Glutamatergic neuron (in vitro differentiated cells): ENCODE results near the gene ARMH1. TPM values are rescaled to one million over a fixed set of nuclear protein-coding genes. Genes with fewer than 3 reads are reported as not detected.

ENCODE experiments used
- DNase-seq: peaks from one replicate; pipeline ENCODE4 v3.0.0; 2022
- H3K27ac Mint-ChIP-seq: one replicate; pipeline ENCODE4 v1.8.0; 2020; ENCODE audit warnings: mild to moderate bottlenecking, mixed read lengths, inconsistent platforms; ENCODE audit not compliant: unreplicated experiment
- H3K27me3 Mint-ChIP-seq: one replicate; pipeline ENCODE4 v1.8.0; 2020; ENCODE audit warnings: mild to moderate bottlenecking, moderate library complexity, mixed read lengths, inconsistent platforms; ENCODE audit not compliant: unreplicated experiment
- H3K36me3 Mint-ChIP-seq: one replicate; pipeline ENCODE4 v1.8.0; 2020; ENCODE audit warnings: mild to moderate bottlenecking, mixed read lengths, inconsistent platforms; ENCODE audit not compliant: unreplicated experiment
- H3K4me1 Mint-ChIP-seq: one replicate; pipeline ENCODE4 v1.8.0; 2020; ENCODE audit warnings: mild to moderate bottlenecking, low read depth, mixed read lengths, inconsistent platforms; ENCODE audit not compliant: unreplicated experiment
- H3K4me3 Mint-ChIP-seq: one replicate; pipeline ENCODE4 v1.8.0; 2020; ENCODE audit warnings: mild to moderate bottlenecking, mixed read lengths, inconsistent platforms; ENCODE audit not compliant: unreplicated experiment
- H3K9me3 Mint-ChIP-seq: one replicate; pipeline ENCODE4 v1.8.0; 2020; ENCODE audit warnings: mild to moderate bottlenecking, moderate library complexity, mixed read lengths, inconsistent platforms; ENCODE audit not compliant: unreplicated experiment
- total RNA-seq: library from RNA; stranded (reverse); fragmentation: NEBNext Ultra II Directional; extraction: Animal tissue kit (Norgen Biotek cat#: 25700); gene quantifications from one replicate; pipeline ENCODE4 v1.2.1, GENCODE V29; 2021; ENCODE audit not compliant: unreplicated experiment
- TF ChIP-seq, protein P1 (sequence below): fragments of 200-600 bp; sonication (generic); IDR thresholded peaks from one replicate; pipeline ENCODE4 v1.5.0; 2021; ENCODE audit not compliant: partially characterized antibody, unreplicated experiment

Gene ARMH1
- total RNA-seq, 1 donor from 2014 or later = 4.9 TPM

DNA sequence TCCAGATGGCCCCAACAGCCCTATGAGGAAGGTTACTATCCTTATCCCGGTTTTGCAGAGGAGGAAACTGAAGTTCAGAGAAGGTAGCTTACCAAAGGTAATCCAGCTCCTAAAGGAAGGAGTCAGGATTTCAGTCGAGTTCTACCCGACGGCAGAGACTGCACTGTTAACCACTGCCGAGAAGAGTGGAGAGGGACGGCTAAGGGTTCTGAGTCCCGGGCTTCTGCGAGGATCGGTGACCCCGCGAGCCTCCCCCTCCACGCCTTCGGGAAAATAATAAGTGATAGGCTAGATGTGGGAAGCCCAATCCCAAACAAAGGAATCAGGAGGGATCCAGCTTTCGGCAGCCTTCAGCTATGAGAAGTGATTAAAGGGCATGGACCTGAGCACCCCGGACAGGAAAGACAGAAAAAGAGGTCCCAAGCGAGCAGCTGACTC, 820 bp upstream of the ARMH1 start:
- Mint-ChIP-seq H3K9me3 (no peaks in the 10 kb centered on the region), H3K27me3 (peaks cover 2% of the 10 kb centered on the region), H3K4me1 (peaks cover 14% of the 10 kb centered on the region), H3K36me3 (no peaks in the 10 kb centered on the region), H3K4me3 (peak overlapping the region; percentile 93), H3K27ac (peak overlapping the region; percentile 93)
- TF ChIP-seq, protein P1, sequence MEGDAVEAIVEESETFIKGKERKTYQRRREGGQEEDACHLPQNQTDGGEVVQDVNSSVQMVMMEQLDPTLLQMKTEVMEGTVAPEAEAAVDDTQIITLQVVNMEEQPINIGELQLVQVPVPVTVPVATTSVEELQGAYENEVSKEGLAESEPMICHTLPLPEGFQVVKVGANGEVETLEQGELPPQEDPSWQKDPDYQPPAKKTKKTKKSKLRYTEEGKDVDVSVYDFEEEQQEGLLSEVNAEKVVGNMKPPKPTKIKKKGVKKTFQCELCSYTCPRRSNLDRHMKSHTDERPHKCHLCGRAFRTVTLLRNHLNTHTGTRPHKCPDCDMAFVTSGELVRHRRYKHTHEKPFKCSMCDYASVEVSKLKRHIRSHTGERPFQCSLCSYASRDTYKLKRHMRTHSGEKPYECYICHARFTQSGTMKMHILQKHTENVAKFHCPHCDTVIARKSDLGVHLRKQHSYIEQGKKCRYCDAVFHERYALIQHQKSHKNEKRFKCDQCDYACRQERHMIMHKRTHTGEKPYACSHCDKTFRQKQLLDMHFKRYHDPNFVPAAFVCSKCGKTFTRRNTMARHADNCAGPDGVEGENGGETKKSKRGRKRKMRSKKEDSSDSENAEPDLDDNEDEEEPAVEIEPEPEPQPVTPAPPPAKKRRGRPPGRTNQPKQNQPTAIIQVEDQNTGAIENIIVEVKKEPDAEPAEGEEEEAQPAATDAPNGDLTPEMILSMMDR = no peak
- DNase-seq = no peak

DNA sequence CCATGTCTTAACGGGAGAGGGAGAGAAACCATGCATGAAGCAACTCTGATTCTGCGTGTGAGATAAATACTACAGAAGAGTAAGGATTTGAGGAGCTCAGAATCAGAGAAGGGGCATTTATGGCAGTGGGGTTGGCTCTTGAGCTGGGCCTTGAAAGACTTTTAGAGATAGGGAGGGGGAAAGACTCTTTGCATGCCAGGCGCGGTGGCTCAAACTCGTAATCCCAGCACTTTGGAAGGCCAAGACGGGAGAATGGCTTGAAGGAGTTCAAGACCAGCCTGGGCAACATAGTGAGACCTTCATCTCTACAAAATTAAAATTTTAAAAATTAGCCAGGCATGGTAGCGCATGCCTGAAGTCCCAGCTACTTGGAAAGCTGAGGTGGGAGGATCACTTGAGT, 672 bp downstream of the ARMH1 start:
- peak overlapping the region; percentile 93 for H3K4me3 Mint-ChIP-seq
- peaks cover 2% of the 10 kb centered on the region for H3K27me3 Mint-ChIP-seq
- peaks cover 14% of the 10 kb centered on the region for H3K4me1 Mint-ChIP-seq
- no peak for DNase-seq
- no peak overlapping the region for H3K27ac Mint-ChIP-seq
- no peaks in the 10 kb centered on the region for H3K36me3 Mint-ChIP-seq
- no peaks in the 10 kb centered on the region for H3K9me3 Mint-ChIP-seq
- TF ChIP-seq, protein P1 = no peak

DNA sequence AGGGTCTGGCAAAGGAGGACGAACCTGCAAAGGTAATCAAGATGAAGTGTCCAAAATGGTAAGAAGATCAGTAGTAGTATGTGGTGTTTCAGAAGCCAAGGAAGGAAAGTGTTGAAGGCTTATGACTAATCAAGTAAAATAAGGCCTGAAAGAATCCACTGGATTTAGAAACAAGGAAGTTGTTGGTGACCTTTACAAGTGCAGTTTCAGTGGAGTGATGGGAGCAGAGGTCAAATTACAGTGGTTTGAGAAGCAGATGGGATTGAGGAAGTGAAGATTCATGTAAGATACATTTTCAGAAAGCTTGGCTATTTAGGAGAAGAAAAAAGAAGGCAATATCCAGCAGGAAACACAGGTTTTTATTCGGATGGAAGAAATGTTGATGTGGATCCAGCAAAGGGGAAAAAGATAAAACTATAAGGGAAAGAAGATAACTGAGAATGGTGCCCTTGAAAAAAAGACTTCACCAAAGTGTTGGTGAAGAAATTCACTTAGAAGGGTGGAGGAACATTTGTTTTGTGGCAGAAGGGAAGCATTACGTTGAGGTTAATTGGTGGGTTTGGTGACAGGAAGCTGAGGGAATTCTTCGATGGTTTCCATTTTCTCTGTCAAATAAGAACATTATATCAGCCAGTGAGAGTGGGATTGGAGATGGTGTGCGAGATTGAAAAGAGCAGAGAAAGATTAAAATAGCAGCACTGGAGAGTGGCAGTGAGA, 2.1 kb downstream of the ARMH1 start:
- TF ChIP-seq, protein P1 = no peak
- Mint-ChIP-seq H3K27me3 (peaks cover 2% of the 10 kb centered on the region), H3K9me3 (no peaks in the 10 kb centered on the region), H3K27ac (no peak overlapping the region), H3K36me3 (no peaks in the 10 kb centered on the region), H3K4me1 (peaks cover 12% of the 10 kb centered on the region), H3K4me3 (no peak overlapping the region)
- no peak for DNase-seq

DNA sequence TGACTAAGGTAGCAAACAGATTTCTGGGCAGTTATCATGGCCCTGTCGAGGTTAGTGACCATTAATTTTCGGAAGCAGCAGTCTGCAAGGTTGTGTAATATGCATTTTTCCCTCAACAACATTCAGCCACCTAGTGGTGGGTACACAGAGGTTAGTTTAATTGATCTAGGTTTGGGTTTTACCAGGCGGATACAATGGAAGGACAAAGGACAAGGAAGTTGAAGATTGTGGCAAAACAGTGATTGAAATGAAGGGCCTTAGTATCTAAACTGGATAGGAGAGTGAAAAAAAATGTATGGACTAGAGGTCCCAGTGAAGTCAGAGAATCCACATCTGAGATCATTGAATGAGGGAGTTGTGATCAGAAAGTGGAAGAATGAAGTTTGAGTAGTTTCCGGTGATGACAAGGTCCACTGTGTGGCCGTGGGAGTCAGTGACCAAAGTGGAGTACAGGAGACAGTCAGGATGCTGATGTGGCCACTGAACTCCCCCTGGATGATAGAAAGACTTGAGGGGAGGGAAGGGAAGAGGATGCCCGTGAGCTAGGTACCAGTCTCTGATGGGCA, 2.8 kb downstream of the ARMH1 start:
- TF ChIP-seq, protein P1 = peak; percentile 66
- Mint-ChIP-seq H3K9me3 (peaks cover 2% of the 10 kb centered on the region), H3K27ac (no peak overlapping the region), H3K4me3 (no peak overlapping the region), H3K4me1 (peaks cover 9% of the 10 kb centered on the region), H3K27me3 (peaks cover 2% of the 10 kb centered on the region), H3K36me3 (no peaks in the 10 kb centered on the region)
- no peak for DNase-seq

DNA sequence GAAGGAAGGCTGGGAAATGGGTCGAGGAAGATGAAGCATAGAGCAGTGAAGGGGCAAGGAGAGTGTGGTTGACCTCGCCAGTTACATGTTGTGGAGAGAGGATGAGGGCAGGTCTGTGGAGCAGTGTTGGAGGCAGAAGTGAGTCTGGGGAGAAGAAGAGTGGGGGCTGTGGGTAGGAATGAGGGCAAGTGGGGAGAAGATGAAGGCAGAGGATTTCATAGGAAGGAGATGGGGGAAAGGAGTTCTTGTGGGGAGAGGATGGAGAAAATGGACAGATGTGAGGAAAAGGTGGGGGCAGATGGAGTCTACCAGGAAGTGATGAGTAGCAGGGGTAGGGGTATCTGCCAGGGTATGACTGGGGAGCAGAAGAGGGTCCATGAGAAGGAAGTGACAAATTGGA, 3.6 kb downstream of the ARMH1 start:
- peaks cover 2% of the 10 kb centered on the region for H3K27me3 Mint-ChIP-seq
- peaks cover 2% of the 10 kb centered on the region for H3K9me3 Mint-ChIP-seq
- H3K4me1 Mint-ChIP-seq = peaks cover 1% of the 10 kb centered on the region
- H3K4me3 Mint-ChIP-seq = no peak overlapping the region
- peaks cover 4% of the 10 kb centered on the region for H3K36me3 Mint-ChIP-seq
- DNase-seq = no peak
- H3K27ac Mint-ChIP-seq = no peak overlapping the region
- TF ChIP-seq, protein P1 = no peak
